Stimulated activated CD8-positive, alpha-beta memory T cell treated with anti-CD3 and anti-CD28 coated beads, Interleukin-4, amount 100 ng/mL, for 4 hours (primary cell): Measurements from ENCODE around the gene GJB3.
"Not testable (repeated sequence)": the region's sequence is repeated elsewhere in the genome, so short reads cannot be mapped to it uniquely, and the experiment has no call there.

ENCODE experiments used
- DNase-seq, 2 donors: peaks; one replicate each; pipeline ENCODE4 v3.0.0-alpha.2; 2020; ENCODE audit warnings: low read depth in 2 of 2, low spot score in 1 of 2

Gene GJB3

GRCh38 chr1:34759503-34760357 is 21.3 kb upstream of the GJB3 start, which contains the start of gene GJB4:
TSS of gene GJB4 (plus strand) at chr1:34759740. CDS start at chr1:34761255, 1,515 bp downstream.
- DNase-seq, result no peak

- DNase-seq, result no peak
Observed at GRCh38 chr1:34761176-34761761, 19.7 kb upstream of the GJB3 start.

- no peak for DNase-seq
Observed at GRCh38 chr1:34761776-34762307, 19.2 kb upstream of the GJB3 start.

- DNase-seq, result no peak
Observed at GRCh38 chr1:34762474-34763141, 18.4 kb upstream of the GJB3 start.

DNA sequence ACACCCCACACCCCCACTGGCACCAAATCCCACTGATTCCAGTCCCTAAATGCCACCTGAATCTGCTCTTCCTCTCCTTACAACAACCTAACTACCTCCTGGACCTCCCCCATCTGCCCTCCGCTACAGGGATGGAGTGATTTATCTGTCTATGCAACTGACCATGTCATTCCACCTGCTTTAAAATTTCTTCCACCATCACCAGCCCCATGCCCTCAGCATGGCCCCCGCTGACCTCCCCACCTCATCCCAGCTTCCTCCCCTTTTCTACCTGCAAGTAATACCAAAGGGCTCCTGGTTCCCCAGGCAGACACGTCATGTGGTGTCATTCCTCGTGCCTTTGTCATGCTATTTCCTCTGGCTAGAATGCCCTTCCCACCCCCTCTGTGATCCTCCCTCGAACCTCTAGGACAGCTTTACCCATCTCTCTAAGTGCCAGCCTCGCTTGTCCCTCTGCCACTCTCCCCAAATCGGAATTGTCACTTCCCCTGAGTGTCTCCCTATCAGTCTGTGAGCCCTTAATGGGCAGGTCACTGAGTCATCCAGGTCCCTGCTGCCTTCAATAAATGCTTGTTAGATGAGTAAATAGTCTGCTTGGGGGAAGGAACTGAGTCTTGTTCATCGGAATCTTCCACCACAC is 17.8 kb upstream of the GJB3 start:
- no peak for DNase-seq

DNA sequence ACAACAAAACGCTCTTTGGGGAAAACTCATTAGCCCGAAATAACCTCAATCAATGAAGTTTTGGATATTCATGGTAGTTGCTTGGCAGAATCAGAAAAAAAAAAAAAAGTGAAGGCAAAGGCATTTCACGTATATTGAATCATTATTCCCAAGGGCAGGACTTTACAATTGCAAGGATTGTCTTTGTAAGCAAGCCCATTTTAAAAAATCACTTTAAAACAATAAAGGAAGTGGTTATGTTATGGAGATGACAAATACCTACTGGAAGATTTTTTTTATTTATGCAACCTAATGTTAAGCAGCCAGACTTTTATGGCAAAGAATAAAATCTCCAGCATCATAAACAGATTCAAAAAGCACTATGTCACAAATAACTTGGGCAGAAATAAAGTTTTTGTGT is 12.2 kb upstream of the GJB3 start:
- DNase-seq, result no peak

DNA sequence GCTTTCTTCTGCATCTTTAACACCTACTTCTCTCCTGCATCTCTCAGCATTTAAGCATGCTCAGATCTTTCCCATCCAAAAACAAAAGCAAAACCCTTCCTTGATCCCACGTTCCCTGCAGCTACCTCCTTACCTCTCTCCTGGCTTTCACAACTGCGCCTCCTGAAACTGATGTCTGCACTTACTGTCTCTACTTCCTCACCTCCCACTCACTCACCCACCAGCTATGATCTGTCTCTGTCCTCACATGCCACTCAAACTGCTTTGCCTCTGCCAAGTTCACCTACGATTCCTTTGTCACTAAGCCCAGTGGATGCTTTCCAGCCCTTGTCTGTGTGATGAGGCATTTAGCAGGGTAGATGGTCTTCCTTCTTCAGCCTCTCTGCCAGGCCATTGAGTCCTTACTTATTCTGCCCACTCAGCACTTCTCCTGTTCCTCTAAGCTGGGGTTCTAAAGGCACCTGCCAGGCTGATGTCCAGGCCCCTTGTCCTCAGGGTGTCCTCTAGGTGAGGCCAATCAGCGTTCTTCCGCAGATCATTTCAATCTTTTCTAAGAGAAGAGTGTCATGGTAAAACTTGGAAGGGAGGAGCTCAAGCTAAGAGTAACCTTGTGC is 10.0 kb upstream of the GJB3 start:
- DNase-seq, result no peak

- no peak for DNase-seq
Observed at GRCh38 chr1:34771573-34772371, 9.2 kb upstream of the GJB3 start.

GRCh38 chr1:34773114-34773513 is 7.9 kb upstream of the GJB3 start:
- not testable (repeated sequence) for DNase-seq

DNA sequence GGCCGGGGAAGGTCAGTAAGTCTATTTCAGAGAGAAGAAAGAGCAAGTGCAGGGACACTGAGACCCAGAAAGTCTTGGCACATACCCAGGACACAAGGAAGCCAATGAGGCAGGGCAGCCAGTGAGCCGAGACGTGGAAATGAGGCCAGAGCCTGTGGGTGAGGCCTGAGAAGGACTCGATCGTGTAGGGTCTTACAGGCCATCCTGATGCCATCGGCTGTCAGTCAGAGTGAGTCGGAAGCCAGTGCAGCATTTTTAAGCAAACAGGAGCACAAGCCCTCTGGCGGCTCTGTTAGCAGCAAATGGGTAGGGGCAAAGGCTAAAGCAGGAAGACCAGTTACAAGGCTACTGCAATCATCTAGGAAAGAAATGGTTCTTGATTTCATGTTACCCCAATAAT is 6.1 kb upstream of the GJB3 start:
- DNase-seq, result no peak

- no peak for DNase-seq
Observed at GRCh38 chr1:34776911-34777310, 4.1 kb upstream of the GJB3 start.

DNA sequence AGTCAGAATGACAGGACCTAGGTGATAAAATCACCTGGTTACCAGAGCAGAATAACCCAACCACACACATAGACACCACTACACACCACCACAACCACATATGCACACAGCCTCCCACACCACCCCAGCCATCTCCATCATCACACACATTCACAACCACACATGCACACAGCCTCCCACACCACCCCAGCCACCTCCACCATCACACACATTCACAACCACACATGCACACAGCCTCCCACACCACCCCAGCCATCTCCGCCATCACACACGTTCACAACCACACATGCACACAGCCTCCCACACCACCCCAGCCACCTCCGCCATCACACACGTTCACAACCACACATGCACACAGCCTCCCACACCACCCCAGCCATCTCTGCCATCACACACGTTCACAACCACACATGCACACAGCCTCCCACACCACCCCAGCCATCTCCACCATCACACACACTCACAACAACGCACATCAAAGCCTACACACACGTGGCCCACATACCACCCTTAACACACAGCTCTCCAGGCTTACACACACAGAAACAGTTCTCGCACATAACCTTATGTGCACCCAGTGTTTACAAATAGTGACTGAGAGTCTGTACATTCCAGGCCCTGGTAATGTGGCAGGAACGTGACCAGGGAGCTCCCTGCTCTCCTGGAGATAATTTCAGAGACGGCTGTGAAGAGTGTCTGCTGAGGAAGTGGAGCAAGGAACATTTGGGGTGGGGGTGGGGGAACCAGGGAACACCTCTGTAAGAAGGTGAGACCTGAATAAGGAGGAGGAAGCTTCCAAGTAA is 3.3 kb upstream of the GJB3 start:
- DNase-seq, result no peak

GRCh38 chr1:34778381-34778780 is 2.6 kb upstream of the GJB3 start:
- no peak for DNase-seq

DNA sequence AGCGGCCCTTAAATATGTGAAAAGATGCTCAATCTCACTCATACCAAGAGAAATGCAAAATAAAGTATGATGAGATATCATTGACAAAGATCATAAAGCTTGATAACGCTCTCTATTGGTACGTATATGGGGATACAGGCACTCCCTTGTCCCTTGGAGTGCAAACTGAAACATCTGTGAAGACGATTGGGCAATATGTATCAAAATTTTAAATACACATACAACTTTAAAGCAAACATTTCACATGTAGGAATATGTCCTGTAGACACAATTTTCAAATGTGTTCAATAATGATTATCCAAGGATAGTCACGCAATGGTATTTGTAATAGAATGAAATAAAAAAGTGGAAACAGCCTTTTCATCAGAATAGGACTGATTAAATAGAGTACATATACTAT is 2.0 kb upstream of the GJB3 start:
- no peak for DNase-seq

DNA sequence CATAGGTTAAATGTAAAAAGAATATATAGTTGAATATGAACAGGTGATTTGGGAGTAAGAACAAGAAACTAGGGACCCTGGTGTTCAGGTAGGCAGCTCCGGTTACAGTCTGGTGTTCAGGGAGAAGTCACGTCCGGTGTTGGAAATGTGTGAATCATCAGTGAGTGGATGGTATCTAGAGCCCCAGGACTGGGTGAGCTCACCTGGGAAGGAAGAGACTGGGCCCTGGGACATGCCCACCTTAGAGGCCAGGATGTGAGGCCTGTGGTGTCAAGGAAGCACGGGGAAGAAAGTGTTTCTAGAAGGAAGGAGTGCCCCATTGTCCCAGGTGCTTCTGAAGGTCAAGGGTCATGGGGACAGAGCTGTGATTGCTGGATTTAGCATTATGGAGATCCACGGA is 1.5 kb upstream of the GJB3 start:
- no peak for DNase-seq

DNA sequence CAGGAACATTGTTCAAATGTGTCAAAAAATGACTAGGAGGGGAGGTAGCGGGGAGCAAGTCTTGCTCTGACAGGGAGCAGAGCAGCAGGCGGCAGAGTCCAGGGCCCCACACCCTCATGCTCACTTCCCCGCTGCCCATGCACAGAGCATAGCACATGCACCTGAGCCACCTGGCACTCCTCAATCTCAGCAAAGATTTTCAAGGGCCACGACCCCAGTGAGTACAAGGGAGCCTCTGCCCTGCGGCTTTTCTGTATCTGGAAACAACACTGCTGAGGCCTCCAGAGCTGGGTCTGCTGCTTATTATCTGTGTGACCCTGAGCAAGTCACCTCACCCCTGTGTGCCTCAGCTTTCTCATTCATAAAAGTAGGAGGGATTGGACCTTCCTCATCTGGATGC is 1.1 kb upstream of the GJB3 start:
- DNase-seq, result no peak

- no peak for DNase-seq
Observed at GRCh38 chr1:34780528-34780927, 486 bp upstream of the GJB3 start.

DNA sequence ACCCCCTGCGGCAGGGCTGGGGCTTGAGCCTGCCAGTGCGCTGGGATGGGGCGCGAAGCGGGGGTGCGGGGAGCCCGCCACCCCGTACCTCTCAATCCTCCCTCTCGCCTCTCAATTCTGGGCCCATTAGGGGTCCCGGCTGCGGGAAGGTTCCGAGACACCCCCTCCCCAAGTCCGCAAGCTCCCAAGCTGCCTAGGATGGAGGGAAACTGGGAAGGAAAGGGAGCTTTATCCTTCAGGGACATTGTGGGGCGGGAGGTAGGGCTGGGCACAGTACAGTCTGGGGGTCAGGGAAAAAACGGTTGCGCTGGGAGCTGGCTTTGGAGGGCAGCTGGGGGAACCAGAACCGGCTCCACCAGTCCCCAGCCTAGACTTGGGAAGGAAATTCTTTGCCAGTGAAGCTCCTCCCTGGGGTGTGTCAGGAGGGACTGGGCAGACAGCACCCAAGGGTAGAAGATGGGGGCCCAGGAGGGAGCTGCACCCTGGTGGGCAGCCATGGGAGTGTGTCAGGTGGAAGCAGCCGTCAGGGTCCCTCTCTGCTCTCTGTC is 904 bp downstream of the GJB3 start:
- no peak for DNase-seq

DNA sequence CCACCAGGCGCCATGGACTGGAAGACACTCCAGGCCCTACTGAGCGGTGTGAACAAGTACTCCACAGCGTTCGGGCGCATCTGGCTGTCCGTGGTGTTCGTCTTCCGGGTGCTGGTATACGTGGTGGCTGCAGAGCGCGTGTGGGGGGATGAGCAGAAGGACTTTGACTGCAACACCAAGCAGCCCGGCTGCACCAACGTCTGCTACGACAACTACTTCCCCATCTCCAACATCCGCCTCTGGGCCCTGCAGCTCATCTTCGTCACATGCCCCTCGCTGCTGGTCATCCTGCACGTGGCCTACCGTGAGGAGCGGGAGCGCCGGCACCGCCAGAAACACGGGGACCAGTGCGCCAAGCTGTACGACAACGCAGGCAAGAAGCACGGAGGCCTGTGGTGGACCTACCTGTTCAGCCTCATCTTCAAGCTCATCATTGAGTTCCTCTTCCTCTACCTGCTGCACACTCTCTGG is 3.8 kb downstream of the GJB3 start:
- DNase-seq, result no peak
